GM18858 (cell line): ENCODE measurements around the gene SPRED2.
A peak's percentile ranks its signal among the peaks of the same experiment; 100 is the strongest.

Experiments used
- ATAC-seq: cut with Tn5 transposase; IDR thresholded peaks from one replicate; pipeline ENCODE4 v1.9.1; 2021; ENCODE audit not compliant: unreplicated experiment

The SPRED2 gene

GRCh38 chr2:65388596-65389390 is 43.6 kb downstream of the SPRED2 start:
- no peak for ATAC-seq

GRCh38 chr2:65388051-65388531 is 44.3 kb downstream of the SPRED2 start:
- ATAC-seq: peak; percentile 81

GRCh38 chr2:65386989-65387388 is 45.4 kb downstream of the SPRED2 start:
- no peak for ATAC-seq

- no peak for ATAC-seq
These were observed 46.1 kb downstream of the SPRED2 start for GRCh38 chr2:65386344-65386743.

- ATAC-seq: no peak
These were observed 48.6 kb downstream of the SPRED2 start for GRCh38 chr2:65383541-65384488.

- peak; percentile 76 for ATAC-seq
These were observed 49.5 kb downstream of the SPRED2 start for GRCh38 chr2:65382776-65383357.

- ATAC-seq: no peak
These were observed 50.1 kb downstream of the SPRED2 start for GRCh38 chr2:65382323-65382722.

- no peak for ATAC-seq
These were observed 50.8 kb downstream of the SPRED2 start for GRCh38 chr2:65381607-65382051.

GRCh38 chr2:65380255-65380654 is 52.1 kb downstream of the SPRED2 start:
- ATAC-seq: no peak

GRCh38 chr2:65379721-65380171 is 52.7 kb downstream of the SPRED2 start:
- no peak for ATAC-seq

- ATAC-seq: no peak
These were observed 53.2 kb downstream of the SPRED2 start for GRCh38 chr2:65379223-65379622.

GRCh38 chr2:65378290-65378689 is 54.1 kb downstream of the SPRED2 start:
- ATAC-seq: no peak

GRCh38 chr2:65377556-65378192 is 54.7 kb downstream of the SPRED2 start:
- ATAC-seq: no peak

- no peak for ATAC-seq
These were observed 56.7 kb downstream of the SPRED2 start for GRCh38 chr2:65375723-65376122.

- no peak for ATAC-seq
These were observed 57.4 kb downstream of the SPRED2 start for GRCh38 chr2:65374999-65375398.

GRCh38 chr2:65374575-65374974 is 57.8 kb downstream of the SPRED2 start:
- ATAC-seq: no peak

- no peak for ATAC-seq
These were observed 59.0 kb downstream of the SPRED2 start for GRCh38 chr2:65373365-65373918.

GRCh38 chr2:65372619-65373018 is 59.8 kb downstream of the SPRED2 start:
- ATAC-seq: no peak

- ATAC-seq: no peak
These were observed 61.3 kb downstream of the SPRED2 start for GRCh38 chr2:65371074-65371434.

GRCh38 chr2:65370387-65371073 is 61.9 kb downstream of the SPRED2 start:
- peak; percentile 35 for ATAC-seq
